Left colon (tissue), 2 donors: ENCODE data around the gene SLC28A3. TPM values are rescaled to one million over a fixed set of nuclear protein-coding genes. Genes with fewer than 3 reads are reported as not detected.
A peak's percentile ranks its signal among the peaks of the same experiment; 100 is the strongest.

Source experiments
- ATAC-seq: fragments of 200-7000 bp; cut with Tn5 transposase; one replicate; pipeline ENCODE4 v1.9.1; 2020; ENCODE audit warnings: mild to moderate bottlenecking, moderate library complexity
- DNase-seq, 2 donors: peaks; one replicate each; pipeline ENCODE4 v3.0.0-alpha.2; 2020
- intact Hi-C, 2 donors: fragments of 100-400 bp; cut with DNase I in 1 of 2; cut with micrococcal nuclease in 1 of 2; formaldehyde crosslinking; loops; one replicate each; pipeline versions ENCODE4 v1.11.2 to v1.14.0; 2022; cut with DNase I, micrococcal nuclease
- total RNA-seq, 2 donors: library from RNA; stranded (reverse); fragmentation: NEBNext Ultra II Directional; extraction: Animal tissue kit (Norgen Biotek cat#: 25700); gene quantifications; one replicate each; pipeline ENCODE4 v1.2.1, GENCODE V29; 2021
- donor health status: DM: no; HTN: no; CAD: no.
- donor health status: DM: yes; HTN: yes; CAD: no.

SLC28A3 gene
- total RNA-seq, 2 donors from 2014 or later, result 0.84 to 1.5 TPM

DNA sequence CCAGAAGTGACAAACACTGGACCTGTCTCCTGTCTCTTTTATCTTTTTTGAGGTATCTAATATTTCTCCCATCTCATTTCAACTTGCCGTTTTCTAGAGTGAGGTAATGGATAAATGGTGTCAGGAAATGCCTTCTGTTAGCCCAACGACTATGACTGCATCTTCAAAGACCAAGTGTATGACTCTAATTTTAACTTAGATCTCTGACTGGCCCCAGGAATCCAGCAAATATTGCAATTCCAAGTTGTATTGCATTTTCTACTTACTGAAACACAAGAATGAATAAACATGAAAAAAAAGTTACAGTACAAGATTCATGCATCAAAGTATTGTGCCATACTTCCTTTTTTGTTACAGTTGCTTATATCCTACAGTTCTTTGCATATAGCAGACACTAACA, 26.3 kb downstream of the SLC28A3 start:
- intact Hi-C loops, result no loop called here
- no peak for ATAC-seq
- DNase-seq, result no peak

DNA sequence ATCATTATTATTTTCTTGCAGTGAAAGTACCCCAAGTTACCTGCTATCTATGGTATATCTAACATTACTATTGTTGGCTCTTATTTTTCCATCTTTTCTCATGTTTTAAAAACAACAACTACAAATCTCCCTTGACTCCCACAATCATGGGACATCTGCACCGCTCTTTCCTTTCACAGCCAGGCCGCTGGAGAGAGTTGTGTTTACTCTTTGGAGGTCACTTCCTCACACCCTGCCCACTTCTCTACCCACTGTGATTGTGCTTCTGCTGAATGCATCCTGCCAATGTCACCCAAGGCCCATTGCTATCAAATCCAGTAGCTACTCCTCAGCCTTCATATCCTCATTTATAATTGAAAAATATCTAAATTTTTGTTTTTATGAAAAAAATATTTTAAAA, 29.7 kb downstream of the SLC28A3 start:
- intact Hi-C loops, result no loop called here
- DNase-seq (no peak), ATAC-seq (no peak)

DNA sequence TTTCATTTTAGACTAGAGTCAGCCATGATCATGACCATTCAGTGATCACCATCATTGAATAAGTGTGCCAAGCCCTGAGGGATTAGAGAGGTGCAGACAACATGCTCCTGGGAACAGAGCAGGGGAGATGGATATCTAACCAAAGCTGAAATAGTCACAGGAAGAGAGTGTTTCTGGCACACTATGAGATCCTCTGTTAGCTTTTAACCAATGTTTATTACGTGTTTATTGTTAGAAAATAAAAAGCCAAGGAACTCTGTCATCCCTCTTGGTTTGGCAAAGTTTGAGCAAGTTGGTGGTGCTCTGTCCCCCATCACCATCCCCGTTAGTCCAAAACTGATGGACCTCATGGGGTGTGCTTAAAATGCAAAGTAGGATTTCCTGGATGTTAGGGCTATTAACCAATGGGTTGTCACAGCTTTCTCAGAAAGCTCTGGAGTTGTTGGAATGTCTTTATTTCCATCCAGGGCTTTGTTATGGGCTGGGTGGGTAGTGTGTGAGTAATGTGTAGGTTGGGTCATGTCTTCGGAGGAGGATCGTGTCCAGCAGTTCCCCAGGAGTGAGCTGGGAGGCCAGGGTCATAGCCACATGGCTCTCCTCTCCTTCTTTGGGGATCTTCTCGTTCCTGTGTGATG, 34.9 kb downstream of the SLC28A3 start:
- intact Hi-C loops, result no loop called here
- DNase-seq (no peak), ATAC-seq (peak; percentile 86)

DNA sequence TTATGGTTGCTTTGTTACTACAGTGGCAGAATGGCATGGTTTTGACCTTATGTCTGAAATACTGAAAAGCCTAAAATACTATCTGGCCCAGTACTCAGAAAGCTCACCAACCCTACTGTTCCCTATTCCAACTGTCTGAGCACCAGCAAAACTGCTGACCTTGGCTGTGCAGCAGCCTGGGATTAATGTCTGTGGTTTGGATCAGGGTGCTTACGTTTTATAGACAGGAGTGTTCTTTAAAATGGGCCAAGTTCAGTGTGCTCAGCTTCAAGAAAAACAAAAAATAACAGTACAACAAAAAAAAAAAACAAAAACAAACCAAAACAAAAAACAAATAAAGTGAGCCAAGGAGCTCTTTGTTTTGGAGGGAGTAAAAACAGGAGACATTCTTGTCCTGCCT, 36.4 kb downstream of the SLC28A3 start:
- DNase-seq (no peak), ATAC-seq (no peak)
- intact Hi-C loops, result no loop called here

DNA sequence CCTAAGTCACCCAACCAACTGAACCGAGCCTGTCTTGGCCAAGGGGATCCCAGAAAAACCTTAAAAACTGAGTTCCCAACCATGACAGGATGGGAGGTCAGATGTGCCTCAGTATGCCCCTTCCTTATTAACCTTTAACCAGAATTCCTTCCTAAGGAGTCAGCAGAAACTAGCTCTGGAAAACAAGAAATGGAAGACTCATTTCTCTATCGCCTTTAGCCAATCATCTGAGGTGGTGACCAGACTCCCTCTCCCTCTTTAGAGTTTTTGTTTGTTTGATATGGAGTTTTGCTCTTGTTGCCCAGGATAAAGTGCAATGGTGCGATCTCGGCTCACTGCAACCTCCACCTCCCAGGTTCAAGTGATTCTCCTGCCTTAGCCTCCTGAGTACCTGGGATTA, 37.5 kb downstream of the SLC28A3 start:
- DNase-seq, result no peak
- ATAC-seq, result no peak
- intact Hi-C loops, result no loop called here

DNA sequence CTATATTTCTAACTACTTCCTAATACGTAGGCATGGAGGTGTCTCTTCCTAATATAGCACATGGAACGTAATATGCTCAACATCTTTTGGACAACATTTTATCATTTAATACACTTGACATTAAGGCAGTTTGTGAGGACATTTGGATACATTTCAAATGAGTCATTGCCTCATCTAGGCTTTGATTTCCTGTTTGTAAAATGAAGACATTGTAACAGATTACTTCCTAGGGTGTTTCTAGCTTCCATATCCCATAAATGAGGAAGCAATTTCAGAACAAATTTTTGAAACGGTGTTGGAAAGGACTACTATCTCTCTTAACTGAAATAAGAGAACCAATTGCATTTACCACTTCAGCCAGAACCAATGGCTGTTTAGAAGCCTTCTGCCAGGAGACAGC, 38.7 kb downstream of the SLC28A3 start:
- no peak for DNase-seq

DNA sequence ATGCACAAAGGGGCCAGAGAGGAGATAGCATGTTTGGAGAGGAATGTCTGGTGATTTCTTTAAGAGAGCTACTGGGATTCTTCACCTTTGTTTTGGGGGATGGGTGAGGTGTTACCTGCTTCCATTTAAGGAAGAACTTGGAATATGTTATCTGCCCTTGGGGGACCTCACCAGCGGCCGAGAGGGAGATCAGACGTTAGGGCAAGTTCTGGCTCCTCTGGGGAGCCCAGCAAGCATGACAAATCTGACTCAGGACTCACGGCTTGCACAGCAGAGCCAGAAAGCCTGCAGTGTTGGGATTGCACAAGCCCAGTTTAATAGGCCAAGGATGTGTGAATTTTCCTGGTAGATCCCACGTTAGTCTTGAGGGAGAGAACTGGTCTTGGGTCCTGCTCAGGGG, 40.3 kb downstream of the SLC28A3 start:
- intact Hi-C loops, result no loop called here
- DNase-seq (no peak), ATAC-seq (no peak)

More for the DNA sequence above, 38.7 kb downstream of the SLC28A3 start:
- intact Hi-C loops, result no loop called here
- ATAC-seq, result no peak

DNA sequence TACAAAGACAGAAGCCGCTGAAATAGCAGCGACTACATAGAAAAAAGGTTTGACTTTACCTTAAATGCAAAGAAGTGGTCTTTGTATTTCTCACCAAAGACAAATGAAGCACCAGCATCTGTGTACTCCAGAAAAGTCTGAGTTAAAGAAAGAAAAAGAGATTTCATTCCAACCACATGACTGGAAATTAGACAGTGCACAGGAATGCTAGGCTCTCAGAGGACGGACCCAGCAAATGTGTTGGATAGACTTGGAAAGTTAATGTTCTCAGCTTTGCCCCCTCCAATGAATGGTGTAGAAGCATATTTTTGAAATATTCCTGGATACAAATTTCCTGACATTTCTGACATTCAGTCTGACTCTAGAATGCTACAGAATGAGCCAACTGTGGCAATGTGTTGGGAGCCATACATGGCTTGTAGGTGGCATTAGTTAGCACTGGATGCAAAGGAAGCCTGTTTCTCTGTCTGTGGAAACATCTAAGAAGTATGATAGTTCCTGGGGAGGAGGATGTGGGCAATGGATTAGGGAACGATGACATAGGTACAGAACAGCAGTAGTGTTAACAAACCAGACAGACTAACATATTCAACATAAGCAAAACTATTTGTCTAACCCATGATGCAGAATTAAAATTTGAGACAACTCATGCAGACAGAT, 43.3 kb downstream of the SLC28A3 start:
- intact Hi-C loops, result no loop called here
- DNase-seq, result no peak
- no peak for ATAC-seq

DNA sequence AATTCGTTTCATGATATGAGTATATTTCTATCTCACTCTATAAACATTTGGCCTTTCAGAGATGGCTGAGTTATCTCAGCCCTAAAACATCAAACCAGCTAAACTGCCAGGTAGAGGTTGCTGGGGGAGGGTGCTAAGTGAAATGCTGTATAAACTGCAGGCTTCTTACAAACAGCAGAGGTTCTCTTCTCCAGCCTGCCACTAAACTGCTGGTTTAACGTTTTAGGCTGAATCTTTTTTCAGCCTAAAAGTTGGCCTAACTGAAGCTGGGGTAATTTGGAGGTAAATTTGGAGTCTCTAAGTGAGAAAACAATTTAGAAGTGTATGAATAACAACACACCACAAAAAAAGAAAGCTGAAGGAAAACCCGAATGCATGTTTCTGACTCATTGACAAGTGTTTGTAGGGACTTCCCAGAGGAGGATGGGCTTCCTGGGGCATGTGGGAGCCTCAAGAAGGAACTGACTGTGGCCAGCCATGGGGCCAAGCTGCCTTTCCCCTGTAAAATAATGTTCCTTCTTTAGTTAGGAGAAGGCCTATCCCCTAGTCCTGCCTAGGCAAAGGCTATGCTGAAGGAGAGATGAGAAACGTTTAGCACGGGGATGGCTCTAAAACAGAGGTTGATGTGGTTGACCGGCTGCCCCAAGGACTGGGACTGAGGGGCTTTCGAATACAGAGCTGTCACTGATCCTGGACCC, 44.3 kb downstream of the SLC28A3 start:
- intact Hi-C loops, result no loop called here
- ATAC-seq, result no peak
- peak in 1 of 2 donors; percentile 12 for DNase-seq

DNA sequence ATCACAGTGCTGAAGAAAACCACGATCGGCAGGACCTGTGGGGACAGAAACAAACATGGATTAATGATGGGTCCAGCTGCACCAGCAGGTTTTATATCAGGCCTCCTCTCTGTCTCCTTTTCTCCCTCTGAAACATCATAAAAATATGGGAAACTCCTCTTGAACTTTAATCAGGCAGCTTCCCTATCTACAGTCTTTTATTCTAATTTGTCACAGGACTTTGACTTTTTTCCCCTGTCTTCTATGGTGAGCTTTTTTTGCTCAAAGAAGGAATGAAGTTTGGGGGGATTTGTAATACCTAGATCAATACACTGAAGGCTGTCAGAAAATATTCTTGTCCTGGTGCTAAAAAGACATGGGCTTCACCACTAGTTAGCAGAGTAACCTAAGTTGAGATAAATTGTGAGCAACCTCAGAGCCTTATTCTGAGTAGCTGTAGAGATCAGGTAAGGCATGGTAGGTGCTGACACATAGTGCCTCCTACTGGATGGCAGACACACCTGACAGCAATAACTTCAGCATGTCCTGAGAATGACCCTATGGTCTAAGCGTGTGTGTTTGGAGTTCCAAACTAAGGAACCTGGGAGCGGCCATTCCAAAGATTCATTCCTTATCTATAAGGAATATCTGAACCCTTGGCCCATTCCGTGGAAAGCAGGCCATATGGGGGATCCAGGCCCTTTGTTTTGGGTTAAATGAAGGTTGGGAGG, 46.2 kb downstream of the SLC28A3 start:
- ATAC-seq, result peak; percentile 63
- intact Hi-C loops, result no loop called here
- no peak for DNase-seq

DNA sequence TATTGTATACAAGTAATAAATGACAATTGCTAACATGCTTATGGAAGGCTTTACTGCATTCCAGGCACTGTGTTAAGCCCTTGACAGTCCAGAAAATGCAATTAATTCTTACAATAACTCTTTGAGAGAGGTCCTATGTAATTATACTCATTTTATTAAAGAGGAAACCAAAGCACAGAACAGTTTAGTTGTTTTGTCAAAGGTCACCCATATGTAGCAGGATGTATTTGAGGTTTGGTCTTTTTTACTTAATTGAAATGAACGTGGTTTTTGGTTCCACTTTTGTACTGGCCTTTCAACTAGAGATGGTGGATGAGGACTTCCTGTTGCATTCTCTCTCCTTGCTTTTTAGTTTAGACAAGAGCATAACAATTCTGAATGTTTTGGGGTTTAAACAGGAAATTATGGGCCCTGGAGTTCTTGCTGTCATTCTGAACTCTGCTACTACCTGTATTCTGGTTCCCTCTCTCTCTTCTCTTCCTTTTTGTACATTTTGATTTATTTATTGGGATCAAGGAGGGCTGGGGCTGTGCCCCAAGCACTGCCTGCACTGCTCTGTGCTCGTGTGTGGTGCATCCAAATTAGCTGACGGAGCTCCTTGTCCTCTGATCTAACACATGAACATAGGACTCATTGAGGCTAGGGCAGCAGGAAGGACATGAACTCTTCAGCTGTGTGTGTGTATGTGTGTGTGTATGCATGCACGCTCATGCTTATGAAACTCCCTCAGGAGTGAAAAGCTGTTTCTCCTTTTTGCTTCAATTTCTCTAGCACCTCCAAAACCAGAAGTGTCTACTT, 47.4 kb downstream of the SLC28A3 start:
- ATAC-seq (no peak), DNase-seq (no peak)
- intact Hi-C loops, result no loop called here

DNA sequence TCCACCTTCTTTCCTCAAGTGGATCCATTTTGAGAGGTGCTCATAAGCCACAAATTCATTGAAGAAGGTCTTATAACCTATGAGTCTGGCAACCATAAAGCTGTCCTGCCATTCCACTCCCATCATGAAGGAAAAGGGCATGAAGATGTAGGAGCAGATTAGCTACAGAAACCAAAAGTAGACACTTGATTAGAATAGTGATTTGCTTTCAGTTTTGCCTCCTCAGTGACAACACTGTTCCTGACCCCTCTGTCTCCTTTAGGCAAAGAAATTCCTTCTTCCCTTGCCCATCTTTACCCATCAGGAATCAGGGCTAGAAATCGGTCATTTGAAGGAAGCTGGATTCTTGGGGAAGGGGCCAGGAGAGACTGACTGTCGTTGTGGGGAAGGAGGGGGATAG, 55.2 kb downstream of the SLC28A3 start:
- intact Hi-C loops, result no loop called here
- DNase-seq (no peak), ATAC-seq (no peak)

DNA sequence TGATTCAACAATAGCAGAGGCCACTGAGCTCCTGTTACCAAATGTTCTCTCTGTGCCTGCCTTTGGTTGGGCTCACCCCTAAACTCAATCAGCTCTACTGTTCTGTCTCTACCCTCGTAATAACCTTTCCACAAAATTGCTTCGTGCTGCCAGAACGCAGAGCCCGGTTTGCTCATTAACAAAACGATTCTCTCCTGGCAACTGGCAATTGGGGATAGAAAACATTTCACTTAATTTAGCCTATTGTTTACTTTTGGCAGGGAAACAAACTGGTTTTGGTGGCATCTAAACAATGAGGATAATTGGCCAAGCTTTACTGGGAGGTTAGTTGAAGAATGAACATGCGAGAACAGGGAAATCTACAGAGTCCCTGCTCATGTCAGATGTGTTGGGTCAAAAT, 56.6 kb downstream of the SLC28A3 start:
- ATAC-seq (no peak), DNase-seq (no peak)
- intact Hi-C loops, result no loop called here

DNA sequence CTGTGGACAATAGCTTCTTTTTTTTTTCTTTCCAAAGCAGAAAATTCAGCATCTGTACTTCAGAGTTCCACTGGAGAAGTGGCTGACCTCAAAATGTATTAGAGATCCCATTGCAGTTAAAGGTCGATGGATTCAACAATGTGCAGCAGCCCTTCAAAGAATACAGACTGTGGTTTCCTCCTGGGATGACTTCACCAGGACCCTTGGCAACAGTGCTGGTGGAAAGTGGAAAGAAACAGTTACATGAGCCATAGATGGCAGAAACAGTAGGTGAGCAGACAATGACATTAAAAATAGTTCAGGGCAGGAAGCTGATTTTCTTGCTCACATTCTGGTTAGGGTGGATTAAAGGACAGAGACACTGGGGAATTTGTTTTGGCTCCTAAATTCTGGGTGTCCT, 62.4 kb downstream of the SLC28A3 start:
- intact Hi-C loops, result no loop called here
- ATAC-seq (no peak), DNase-seq (no peak)

DNA sequence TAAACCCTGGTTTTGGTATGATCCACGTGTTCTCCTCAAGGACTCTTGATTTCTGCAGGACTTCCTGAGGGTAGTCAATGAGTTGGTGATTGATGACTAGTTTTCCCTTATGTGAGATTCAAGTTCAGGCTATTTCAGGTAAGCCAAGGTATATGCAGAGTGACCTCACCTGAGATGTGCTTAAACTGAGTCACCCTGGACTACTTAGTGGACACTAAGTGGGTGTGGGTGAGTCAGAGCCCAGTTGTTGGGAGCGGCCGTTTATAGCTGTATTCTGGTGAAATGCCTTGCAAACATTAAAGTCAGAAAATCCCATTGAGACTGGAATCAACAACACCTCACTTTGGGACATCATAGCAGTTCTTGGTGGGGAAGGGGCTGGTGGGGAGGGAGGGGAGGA, 62.9 kb downstream of the SLC28A3 start:
- ATAC-seq, result peak; percentile 78
- intact Hi-C loops, result no loop called here

DNA sequence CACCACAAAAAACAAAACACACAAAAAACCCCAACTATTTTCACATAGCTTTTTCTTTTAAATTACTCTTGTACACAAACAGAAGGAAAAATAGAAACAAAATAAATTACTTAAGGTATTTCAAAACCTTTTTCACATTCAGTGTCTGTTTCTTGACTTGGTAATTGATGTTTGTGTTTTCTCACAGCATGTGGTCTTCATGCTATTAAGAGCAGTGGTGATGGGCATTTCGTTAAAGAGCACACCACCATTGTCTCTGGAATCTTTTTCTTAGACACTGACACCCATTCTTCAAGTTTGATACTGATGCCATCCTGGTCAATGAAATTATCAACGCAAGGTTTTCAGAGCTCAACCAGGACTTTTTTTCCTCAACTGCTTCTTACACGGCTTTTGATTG, 63.8 kb downstream of the SLC28A3 start:
- ATAC-seq, result no peak
- intact Hi-C loops, result no loop called here

More for the DNA sequence above, 62.9 kb downstream of the SLC28A3 start:
- no peak for DNase-seq

DNA sequence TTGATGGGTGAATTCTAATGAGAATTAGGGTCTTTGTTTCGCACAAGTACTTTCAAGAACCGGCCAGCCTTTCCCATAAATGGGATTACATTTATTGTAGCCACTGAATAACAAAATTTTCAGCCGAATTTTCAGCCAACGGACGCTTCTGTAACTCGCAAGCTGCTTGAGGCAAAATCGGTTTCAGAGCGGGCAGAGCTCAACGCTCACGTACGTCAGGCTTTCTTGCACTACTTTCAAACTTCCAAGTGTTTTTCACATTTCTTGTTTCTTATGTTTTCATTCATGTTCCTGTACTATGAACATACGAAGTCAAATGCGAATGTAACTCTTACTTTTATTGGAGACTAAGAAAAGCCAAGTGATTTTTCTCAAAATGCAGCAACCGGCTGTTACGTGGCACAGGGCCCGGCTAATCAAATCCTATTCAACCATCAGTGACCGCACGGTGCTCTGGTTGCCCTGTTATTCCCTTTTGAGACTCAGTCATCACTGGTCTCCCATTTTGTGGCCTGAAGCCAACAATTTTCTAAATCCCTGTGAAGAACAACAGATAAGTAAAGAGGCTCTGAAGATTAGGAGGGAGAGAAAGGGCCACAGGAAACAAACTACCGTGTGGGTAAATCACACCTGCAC, 68.5 kb downstream of the SLC28A3 start:
- ATAC-seq (no peak), DNase-seq (no peak)
- intact Hi-C loops, result no loop called here

More for the DNA sequence above, 63.8 kb downstream of the SLC28A3 start:
- DNase-seq, result no peak

DNA sequence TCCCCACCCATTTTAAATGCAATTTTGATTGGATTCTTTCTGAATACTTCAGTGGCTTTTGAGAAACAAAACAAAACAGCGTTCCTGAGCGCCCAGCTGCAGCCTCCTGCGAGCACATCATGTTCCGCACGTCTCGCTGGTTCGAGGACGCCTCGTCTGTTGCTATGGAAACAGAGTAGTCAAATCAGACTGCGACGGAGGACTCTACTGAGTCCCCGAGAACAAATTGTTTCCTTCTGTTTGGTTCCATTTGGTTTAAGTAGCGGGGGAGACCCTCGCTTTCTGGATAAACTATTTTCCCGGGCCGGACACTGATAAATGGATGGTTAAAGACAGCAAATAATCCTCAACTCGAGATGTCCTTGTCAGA, 69.0 kb downstream of the SLC28A3 start:
- no peak for ATAC-seq
- intact Hi-C loops, result no loop called here
- DNase-seq, result peak; percentile 22 to 36
